ENCODE data around the gene SMIM45.
A peak's percentile ranks its signal among the peaks of the same experiment; 100 is the strongest.

SMIM45 gene

DNA sequence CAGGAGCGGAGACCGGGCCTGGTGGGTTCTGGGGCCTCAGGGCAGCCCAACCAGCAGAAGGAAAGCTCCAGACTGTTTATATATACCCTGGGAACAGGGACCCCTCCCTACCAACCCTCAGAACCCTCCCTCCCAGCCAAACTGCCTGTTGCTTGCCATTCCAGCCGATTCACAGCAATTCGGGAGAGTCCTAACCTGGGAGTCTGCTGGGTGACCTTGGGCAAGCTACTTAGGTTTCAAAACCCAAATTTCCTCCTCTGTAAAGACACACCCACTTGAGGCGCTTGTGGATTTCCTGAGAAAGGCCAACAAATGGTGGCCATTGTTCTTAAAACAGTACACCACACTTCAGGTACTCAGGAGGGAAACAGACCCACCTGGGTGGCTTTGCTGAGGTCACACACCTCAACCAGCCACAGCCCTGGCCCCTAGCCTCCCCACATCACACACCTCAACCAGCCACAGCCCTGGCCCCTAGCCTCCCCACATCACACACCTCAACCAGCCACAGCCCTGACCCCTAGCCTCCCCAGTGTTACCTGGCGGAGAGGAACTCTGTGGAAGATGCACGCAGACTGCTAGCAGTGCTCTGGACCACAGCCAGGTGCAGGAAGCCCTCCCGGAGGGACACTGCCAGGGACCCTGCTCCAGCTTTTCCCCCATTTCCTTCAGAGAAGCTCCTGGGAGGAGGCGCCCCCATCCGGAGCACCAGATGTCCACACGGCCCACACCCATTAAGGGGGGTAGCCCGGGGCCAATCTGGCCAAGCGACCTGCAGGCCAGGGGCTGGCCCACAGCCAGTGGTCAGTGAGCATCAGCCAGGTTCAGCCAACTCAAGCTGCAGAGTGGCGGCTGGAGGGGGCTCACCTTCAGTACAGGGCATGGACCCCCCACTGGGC, 43.3 kb upstream of the SMIM45 start:
- no peak for DNase-seq (ENCODE audit: low spot score)
- TF ChIP-seq, protein P1, sequence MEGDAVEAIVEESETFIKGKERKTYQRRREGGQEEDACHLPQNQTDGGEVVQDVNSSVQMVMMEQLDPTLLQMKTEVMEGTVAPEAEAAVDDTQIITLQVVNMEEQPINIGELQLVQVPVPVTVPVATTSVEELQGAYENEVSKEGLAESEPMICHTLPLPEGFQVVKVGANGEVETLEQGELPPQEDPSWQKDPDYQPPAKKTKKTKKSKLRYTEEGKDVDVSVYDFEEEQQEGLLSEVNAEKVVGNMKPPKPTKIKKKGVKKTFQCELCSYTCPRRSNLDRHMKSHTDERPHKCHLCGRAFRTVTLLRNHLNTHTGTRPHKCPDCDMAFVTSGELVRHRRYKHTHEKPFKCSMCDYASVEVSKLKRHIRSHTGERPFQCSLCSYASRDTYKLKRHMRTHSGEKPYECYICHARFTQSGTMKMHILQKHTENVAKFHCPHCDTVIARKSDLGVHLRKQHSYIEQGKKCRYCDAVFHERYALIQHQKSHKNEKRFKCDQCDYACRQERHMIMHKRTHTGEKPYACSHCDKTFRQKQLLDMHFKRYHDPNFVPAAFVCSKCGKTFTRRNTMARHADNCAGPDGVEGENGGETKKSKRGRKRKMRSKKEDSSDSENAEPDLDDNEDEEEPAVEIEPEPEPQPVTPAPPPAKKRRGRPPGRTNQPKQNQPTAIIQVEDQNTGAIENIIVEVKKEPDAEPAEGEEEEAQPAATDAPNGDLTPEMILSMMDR (IDR thresholded peaks at IDR 0.05; ENCODE audit: extremely low read depth, missing control alignments), result no peak

DNA sequence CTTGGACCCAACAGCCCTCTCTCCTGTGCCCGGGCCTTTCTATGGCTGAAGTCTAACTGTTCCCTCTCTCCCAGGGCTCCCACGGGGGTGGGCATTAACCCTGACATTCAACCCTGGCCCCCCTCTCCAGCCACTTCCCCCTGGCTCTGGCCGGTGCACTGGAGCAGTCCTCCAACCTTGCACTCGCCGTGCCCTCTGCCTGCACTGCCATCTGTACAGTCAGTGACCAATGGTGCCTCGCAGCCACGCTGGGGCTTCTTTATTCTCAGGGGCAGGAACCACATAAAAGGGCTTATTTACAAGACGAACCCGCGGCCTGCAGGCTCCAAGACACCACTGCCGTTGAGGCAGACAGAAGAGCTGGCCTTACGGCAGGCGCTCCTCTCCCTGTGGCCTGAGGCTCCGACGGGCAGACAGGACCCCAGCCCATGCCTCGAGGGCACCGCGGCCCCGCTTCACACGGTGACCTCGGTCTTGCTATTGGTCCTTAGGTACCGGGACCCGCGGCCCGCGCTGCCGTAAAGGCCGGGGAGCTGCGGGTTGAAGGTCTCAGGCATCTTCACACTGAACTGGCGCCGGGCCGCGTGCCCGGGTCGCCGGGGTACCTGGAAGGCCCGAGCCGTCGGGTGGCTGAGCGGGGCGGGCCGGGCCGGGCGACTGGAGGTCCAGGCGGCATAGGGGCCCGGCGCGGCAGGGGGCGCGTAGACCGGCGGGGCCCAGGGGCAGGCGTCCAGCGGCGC, 42.5 kb upstream of the SMIM45 start:
- TF ChIP-seq, protein P1 (IDR thresholded peaks at IDR 0.05; ENCODE audit: extremely low read depth, missing control alignments), result no peak
- no peak for DNase-seq (ENCODE audit: low spot score)

DNA sequence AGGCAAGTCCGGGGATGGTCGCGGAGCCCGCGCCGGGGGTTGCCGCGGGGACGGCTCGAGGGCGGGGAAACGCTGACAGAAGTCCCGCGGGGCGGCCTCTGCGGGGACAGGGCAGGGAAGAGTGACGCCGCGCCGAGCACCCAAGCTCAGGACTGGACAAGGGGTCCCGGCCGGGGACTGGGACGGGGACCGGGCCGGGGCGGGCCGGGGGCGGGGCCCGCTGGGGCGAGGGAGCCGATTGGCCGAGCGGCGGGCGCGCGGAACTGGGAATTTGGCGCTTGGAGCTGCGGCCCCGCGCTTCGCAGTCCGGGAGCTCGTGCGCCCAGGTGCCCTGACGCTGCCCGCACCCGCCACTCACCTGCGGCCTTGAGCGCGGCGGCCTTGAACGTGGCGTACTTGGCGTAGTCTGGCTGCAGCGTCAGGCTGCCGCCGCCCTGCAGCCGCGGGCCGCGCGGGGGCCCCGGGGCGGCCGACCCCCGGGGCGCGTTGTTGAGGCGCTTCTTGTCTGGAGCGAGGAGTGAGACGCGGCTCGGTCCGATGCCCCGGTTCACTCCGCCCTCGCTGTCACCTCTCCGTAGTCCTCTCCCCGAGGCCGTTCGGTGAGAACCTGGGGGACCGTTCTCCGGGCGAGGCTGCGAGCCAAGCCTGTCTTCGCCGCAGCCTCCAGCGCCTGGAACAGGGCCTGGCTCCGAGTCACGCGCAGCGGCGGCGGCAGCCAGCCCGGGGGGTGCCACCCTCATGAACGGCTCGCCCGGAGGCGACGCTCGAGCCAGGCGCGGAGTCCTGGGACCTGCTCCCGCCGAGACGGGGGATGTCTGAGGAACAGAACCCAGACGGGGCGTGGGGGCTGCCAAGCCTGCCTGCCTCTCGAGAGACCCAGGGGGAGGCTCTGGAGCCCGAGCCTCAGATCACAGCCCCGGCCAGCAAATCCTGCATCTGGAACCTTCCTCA, 41.6 kb upstream of the SMIM45 start:
- DNase-seq (ENCODE audit: low spot score), result peak; percentile 72
- TF ChIP-seq, protein P1 (IDR thresholded peaks at IDR 0.05; ENCODE audit: extremely low read depth, missing control alignments), result no peak

DNA sequence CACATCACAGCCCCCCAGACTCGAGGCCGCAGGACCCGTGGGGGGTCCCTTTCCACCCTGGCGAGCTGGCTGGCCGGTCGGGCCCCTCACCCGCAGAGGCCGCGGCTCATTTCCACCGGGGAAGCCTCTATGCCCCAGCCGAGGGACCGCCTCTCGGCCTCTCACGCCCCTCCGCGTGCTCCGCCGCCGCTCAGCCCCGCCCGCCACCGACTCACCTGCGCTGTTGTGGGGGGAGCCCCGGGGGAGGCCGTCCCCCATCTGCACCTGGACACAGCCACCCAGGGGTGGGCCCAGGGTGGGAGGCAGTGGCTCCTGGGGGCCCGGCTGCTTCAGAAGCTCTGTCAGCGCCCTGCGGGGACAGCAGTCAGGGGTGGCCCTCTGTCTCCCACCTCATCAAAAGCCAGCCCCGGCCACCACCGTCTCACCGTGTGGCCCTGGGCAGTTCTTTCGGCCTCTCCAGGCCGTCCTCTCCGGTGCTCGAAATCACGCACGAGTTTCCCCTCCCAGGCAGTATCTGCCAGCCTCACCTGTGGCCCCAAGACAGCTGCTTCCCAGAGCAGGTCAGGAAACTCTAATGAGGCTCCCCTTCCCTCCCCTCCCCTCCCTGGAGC, 40.8 kb upstream of the SMIM45 start:
- TF ChIP-seq, protein P1 (IDR thresholded peaks at IDR 0.05; ENCODE audit: extremely low read depth, missing control alignments), result no peak
- no peak for DNase-seq (ENCODE audit: low spot score)

DNA sequence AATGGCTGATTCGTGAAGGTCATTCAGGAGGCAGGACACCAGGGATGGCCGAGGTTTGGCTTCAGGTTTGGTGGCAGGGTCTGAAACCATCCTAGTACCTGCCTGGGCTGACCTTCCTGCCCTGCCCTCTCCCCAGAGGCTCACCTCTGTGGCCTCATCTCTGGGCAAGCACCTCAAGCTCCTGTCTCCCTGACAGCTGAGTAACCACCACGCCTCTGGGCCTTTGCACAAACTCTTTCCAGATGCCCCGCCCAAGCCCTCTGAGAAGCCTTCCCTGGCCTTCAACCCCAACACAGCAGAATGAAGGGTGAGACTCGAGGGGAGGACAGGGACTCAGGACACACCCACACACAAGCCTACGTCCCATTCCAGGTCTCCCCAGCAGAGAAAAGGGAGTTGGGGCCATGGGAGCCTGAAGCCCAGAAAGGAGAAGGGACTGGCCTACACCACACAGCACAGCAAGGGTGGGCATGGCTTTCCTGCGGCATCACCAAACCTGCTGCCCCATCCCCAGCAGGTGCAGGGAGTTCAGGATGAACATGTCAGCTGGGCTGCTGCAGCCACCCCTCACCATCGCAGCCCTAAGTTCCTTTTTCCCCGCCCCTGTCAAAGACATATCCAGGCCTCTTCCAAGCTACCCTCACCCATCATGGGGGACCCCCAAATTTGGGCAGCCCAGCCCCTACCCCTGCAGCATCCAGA, 39.5 kb upstream of the SMIM45 start:
- TF ChIP-seq, protein P1 (IDR thresholded peaks at IDR 0.05; ENCODE audit: extremely low read depth, missing control alignments), result no peak
- no peak for DNase-seq (ENCODE audit: low spot score)

DNA sequence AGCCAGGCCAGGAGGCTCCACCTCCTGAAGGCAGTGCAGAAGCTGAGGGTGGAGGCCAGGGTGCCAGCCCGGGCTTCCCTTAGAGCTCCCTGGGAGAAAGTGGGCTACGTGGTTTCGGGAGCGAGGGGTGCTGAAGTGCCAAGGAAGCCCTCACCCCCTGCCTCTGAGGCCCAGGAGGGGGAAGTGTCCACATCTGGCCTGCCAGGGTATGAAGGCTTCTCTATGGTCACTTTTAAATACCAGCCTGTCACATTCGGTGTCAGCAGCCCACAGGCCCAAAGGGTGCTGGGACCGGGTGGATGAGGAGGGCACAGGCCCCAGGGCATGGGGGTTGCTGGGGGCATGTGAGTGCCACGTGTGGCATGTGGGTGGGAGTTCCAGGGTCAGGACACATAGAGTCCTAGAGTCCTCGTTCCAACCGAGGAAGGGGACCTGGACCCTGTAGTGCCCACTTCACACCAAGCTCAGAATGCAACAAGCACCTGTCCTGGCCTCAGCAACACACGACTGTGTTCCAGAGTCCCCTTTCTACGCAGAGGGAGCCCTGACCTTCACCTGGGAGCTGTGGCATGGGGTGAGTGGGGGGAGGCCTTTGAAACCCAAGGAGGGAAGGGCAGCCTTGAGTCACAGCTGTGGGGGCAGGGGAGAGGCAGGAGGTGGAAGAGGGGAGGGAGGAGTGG, 38.8 kb upstream of the SMIM45 start:
- DNase-seq (ENCODE audit: low spot score), result no peak

More for the DNA sequence above, 38.8 kb upstream of the SMIM45 start:
- TF ChIP-seq, protein P1 (IDR thresholded peaks at IDR 0.05; ENCODE audit: extremely low read depth, missing control alignments), result no peak
